T1000 (cell line): ENCODE data around the gene DMRTA1.
"Not testable (repeated sequence)": the region's sequence is repeated elsewhere in the genome, so short reads cannot be mapped to it uniquely, and the experiment has no call there.

ENCODE experiments used
- DNase-seq: peaks from one replicate; lab custom pipeline; 2025; ENCODE audit warnings: mixed read lengths; lab: John Stamatoyannopoulos, UW

DMRTA1 gene

DNA sequence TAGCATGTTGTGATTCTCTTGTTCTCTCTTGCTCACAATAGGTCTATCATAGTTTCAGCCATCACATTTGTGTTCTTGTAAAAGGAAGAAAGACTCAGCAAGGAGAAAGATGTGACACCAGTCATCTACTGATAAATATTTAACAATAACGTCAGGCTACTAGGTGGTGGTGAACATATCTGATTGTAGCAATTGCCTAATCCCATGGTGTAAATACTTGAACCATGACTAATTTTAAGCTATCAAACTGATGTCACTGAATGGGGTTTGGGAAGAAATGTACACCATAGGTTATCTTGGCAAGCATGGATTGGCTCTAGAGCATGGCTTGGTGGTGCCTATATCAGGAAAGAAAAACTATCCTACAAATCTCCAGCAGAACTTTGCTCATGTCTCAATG, 16.6 kb downstream of the DMRTA1 start:
- no peak for DNase-seq

- no peak for DNase-seq
Measured at GRCh38 chr9:22469928-22470544, 23.4 kb downstream of the DMRTA1 start.

- no peak for DNase-seq
Measured at GRCh38 chr9:22481566-22481965, 34.9 kb downstream of the DMRTA1 start.

- no peak for DNase-seq
Measured at GRCh38 chr9:22483528-22484070, 37.0 kb downstream of the DMRTA1 start.

DNA sequence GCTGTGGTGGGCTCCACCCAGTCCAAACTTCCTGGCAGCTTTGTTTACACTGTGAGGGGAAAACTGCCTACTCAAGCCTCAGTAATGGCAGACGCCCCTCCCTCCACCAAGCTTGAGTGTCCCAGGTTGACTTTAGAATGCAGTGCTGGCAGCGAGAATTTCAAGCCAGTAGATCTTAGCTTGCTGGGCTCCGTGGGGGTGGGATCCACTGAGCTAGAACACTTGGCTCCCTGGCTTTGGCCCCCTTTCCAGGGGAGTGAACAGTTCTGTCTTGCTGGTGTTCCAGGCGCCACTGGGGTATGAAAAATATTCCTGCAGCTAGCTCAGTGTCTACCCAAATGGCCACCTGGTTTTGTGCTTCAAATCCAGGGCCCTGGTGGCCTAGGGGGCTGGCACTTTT, 49.6 kb downstream of the DMRTA1 start:
- DNase-seq: not testable (repeated sequence)
